GM21825 (cell line): ENCODE data around the gene DSC3.
"Not testable (repeated sequence)": the region's sequence is repeated elsewhere in the genome, so short reads cannot be mapped to it uniquely, and the experiment has no call there.

Experiments used
- ATAC-seq: cut with Tn5 transposase; IDR thresholded peaks from one replicate; pipeline ENCODE4 v1.9.1; 2021; ENCODE audit warnings: mild to moderate bottlenecking, moderate library complexity; ENCODE audit not compliant: unreplicated experiment

Gene DSC3

DNA sequence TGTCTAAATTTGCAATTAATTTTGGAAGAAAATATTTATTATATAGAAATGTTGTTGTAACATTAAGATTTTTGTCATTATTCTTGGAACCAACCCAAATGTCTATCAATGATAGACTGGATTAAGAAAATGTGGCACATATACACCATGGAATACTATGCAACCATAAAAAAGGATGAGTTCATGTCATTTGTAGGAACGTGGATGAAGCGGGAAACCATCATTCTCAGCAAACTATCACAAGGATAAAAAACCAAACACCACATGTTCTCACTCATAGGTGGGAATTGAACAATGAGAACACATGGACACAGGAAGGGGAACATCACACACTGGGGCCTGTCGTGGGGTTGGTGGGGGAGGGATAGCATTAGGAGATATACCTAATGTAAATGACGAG lies 64.5 kb downstream of the DSC3 start:
- ATAC-seq, result not testable (repeated sequence)

DNA sequence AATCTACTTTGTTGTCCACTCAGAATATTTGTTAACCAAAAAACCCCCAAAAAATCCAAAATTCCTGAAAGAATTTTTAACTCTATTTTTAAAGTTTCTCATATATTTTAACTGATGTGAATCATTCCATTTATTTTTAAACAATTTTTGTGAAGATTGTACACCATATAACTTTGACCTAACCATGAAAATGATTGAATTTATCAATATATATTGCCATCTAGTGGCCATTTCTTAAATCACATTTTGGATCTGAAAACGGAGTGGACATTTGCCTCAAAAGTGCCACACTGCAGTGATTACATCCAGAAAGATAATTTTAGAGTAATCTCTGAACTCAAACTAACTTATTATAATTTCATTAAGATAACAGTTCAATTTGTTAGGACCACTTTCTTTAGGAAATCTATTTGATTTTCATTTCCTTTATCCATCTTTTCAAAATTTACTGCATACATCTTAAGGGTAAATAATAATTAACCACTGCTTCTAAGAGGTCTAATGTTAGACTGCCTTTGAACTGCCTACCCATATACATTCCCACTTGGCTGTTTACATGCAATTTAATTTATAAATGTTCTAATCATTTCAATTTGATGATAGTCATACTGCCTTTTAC lies 71.1 kb downstream of the DSC3 start:
- no peak for ATAC-seq

- ATAC-seq, result no peak
These were observed 72.2 kb downstream of the DSC3 start for GRCh38 chr18:30970196-30970816.

DNA sequence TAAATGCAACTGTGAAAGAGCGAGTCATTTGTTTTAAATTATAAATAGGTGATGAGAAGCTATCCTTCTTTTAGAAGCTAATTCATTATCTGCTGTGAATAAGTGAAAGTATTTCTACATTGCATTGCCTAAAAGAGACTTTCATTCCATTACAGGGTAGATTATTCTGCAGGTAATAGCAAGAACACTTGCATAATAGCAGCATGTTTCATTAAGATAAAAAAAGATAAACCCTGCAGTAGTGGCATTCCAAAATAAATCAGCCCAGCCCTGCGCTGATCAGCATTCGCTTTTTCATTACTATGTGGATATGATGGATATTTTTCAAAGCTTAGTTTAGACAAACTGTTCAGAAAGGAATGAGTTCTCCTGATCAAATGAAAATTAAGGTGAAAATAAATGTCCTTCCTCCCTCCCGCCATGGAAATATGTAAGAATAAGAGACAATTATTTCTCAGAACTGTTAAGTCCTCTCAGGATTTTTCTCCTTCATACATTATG lies 72.8 kb downstream of the DSC3 start:
- no peak for ATAC-seq

DNA sequence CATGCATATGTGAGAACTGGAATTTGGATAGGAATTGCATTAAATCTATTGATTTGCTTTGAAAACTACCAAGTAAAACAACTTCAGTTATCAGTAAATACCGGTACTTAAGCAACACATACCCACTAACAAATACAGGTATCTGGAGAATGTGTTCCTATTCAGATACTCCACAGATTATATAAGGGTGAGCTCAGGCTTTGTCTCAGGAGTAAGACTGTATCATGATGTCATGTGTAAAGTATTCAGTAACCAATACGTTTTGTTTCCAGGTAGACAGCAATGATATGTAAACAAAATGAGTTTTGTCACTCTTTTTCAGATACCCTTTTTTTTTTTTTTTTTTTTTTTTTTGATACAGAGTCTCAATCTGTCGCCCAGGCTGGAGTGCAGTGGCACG lies 74.8 kb downstream of the DSC3 start:
- ATAC-seq, result no peak

DNA sequence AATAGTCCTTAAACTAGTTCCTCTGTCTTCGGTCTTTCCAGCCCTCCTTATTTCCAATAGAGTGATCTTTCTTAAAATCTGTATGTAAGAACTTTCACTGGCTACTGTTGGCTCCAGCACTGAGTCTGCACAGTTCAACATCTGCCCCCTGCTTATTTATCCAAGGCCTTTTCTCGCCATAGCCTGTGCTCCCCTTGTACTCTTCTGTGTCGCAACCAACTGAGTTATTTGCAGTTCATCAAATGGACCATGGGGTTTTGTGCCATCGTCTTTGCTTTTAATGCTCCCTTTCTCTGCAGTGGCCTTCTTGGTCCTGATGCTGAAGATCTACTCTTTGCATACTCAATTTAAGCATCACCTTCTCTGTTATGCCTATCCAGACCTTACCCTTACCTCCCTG lies 77.3 kb downstream of the DSC3 start:
- no peak for ATAC-seq

- ATAC-seq, result no peak
These were observed 81.9 kb downstream of the DSC3 start for GRCh38 chr18:30960661-30961060.

GRCh38 chr18:30957066-30957465 lies 85.5 kb downstream of the DSC3 start:
- ATAC-seq, result no peak

GRCh38 chr18:30954262-30954661 lies 88.3 kb downstream of the DSC3 start:
- ATAC-seq, result no peak

DNA sequence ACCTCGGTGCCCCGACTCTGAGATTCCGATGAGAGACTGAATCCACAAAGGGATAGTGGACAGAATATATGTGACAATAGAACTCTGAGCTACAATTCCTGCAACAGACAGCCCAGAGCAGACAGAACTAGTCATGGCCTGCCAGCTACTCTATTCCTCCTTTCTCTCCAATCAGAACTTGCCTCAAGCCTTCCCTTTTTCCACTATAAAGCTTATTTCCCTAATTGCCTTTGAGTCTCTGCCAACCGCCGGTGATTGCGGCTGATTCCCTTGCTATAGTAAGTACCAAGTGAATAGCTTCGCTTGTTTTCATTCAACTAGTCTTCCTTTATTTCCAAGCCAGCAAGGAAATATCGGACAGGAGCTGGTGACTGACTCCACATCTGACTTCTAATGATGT lies 96.8 kb downstream of the DSC3 start:
- no peak for ATAC-seq

DNA sequence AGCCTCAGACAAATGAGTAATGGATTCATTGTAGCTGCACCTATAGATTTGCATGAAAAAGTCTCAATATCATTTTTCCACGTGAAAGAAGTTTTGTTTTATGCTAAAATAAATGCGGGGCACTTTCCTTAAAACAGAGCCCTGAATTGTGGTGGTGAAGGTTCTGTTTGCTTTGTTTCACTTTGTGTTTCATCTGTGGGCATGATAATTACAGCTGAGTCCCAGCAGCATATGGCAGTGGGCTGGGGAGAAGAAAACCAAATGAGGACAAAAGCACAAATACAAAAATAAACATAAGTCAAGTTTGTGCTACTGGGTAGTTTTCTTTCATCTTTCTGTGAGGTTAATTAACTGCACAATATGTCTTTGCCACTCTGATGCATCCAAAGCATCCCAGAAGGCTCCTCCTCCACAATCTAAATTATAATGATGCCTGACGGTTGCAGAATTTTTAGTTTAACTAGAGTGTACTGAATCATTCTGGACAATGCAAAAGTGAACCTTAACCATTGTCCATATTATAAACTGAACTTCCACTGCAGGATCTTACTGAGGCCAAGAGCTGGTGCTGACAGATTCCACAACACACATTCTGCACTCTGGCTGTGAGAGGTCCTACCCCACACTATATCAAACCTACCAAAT lies 97.6 kb downstream of the DSC3 start:
- no peak for ATAC-seq

GRCh38 chr18:30940952-30941539 lies 101.5 kb downstream of the DSC3 start:
- no peak for ATAC-seq
